BE2C (cell line): ENCODE results near the gene ZNF565.
"Not testable (repeated sequence)": the region's sequence is repeated elsewhere in the genome, so short reads cannot be mapped to it uniquely, and the experiment has no call there.

Experiments
- DNase-seq: peaks from one replicate; pipeline ENCODE4 v3.0.0-alpha.2; 2020
- H3K27me3 ChIP-seq: fragments of 250-450 bp; sonication (Bioruptor Pico); 2 replicates; pipeline ENCODE4 v1.5.1; 2020; ENCODE audit warnings: mild to moderate bottlenecking
- H3K36me3 ChIP-seq: fragments of 250-450 bp; sonication (Bioruptor Pico); 2 replicates; pipeline ENCODE4 v1.5.1; 2020; ENCODE audit warnings: mild to moderate bottlenecking
- H3K4me1 ChIP-seq: fragments of 250-450 bp; sonication (Bioruptor Pico); 2 replicates; pipeline ENCODE4 v1.5.1; 2020
- H3K4me3 ChIP-seq: 2 replicates; pipeline ENCODE4 v1.5.1; 2011; ENCODE audit warnings: low read depth, low read length
- H3K9me3 ChIP-seq: fragments of 250-450 bp; sonication (Bioruptor Pico); 2 replicates; pipeline ENCODE4 v1.5.1; 2020
- TF ChIP-seq, protein P1 (sequence below): IDR thresholded peaks from 2 replicates; pipeline ENCODE4 v1.5.1; 2012; ENCODE audit warnings: mild to moderate bottlenecking, low read depth, low read length

The ZNF565 gene

GRCh38 chr19:36203293-36203692 is 11.2 kb downstream of the ZNF565 start:
- Histone ChIP-seq H3K36me3 (no peaks in the 10 kb centered on the region), H3K9me3 (no peaks in the 10 kb centered on the region), H3K4me3 (no peak overlapping the region), H3K4me1 (no peaks in the 10 kb centered on the region), H3K27me3 (no peaks in the 10 kb centered on the region)
- DNase-seq: no peak
- TF ChIP-seq, protein P1, sequence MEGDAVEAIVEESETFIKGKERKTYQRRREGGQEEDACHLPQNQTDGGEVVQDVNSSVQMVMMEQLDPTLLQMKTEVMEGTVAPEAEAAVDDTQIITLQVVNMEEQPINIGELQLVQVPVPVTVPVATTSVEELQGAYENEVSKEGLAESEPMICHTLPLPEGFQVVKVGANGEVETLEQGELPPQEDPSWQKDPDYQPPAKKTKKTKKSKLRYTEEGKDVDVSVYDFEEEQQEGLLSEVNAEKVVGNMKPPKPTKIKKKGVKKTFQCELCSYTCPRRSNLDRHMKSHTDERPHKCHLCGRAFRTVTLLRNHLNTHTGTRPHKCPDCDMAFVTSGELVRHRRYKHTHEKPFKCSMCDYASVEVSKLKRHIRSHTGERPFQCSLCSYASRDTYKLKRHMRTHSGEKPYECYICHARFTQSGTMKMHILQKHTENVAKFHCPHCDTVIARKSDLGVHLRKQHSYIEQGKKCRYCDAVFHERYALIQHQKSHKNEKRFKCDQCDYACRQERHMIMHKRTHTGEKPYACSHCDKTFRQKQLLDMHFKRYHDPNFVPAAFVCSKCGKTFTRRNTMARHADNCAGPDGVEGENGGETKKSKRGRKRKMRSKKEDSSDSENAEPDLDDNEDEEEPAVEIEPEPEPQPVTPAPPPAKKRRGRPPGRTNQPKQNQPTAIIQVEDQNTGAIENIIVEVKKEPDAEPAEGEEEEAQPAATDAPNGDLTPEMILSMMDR: no peak

GRCh38 chr19:36201684-36202083 is 12.8 kb downstream of the ZNF565 start:
- TF ChIP-seq, protein P1: no peak
- DNase-seq: no peak
- no peaks in the 10 kb centered on the region for H3K4me1 ChIP-seq
- H3K27me3 ChIP-seq: no peaks in the 10 kb centered on the region
- no peaks in the 10 kb centered on the region for H3K36me3 ChIP-seq
- no peak overlapping the region for H3K4me3 ChIP-seq
- H3K9me3 ChIP-seq: no peaks in the 10 kb centered on the region

DNA sequence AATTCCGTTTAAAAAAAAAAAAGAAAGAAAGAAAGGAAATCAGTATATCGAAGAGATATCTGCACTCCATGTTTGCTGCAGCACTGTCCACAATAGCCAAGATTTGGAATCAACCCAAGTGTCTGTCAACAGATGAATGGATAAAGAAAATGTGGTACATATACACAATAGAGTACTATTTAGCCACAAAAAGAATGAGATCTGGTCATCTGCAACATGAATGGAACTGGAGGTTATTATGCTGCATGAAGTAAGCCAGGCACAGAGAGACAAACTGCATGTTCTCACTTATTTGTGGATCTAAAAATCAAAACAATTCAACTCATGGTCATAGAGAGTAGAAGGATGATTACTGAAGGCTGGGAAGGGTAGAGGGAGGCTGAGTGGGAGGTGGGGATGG is 16.3 kb downstream of the ZNF565 start:
- no peaks in the 10 kb centered on the region for H3K36me3 ChIP-seq
- DNase-seq: no peak
- H3K4me3 ChIP-seq: no peak overlapping the region
- no peaks in the 10 kb centered on the region for H3K27me3 ChIP-seq
- no peaks in the 10 kb centered on the region for H3K9me3 ChIP-seq
- H3K4me1 ChIP-seq: no peaks in the 10 kb centered on the region
- TF ChIP-seq, protein P1: no peak

DNA sequence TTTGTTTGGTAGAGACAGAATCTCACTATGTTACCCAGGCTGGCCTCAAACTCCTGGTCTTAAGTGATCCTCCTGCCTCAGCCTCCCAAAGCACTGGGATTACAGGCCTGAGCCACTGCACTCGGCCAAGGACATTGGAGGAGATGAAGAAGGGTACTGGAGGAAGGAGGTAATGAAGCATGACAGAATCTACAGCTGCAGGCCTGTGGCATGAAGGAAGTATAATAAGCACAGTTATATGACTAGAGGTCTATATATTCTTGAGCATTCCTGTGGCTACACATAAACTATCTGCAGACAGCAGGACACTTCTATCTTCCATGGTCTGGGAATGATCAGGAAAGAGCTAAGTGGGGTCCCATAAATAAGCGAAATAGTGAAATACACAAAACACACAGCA is 18.2 kb downstream of the ZNF565 start:
- Histone ChIP-seq H3K9me3 (no peaks in the 10 kb centered on the region), H3K36me3 (no peaks in the 10 kb centered on the region), H3K4me3 (no peak overlapping the region), H3K27me3 (no peaks in the 10 kb centered on the region), H3K4me1 (no peaks in the 10 kb centered on the region)
- TF ChIP-seq, protein P1: no peak
- DNase-seq: no peak

DNA sequence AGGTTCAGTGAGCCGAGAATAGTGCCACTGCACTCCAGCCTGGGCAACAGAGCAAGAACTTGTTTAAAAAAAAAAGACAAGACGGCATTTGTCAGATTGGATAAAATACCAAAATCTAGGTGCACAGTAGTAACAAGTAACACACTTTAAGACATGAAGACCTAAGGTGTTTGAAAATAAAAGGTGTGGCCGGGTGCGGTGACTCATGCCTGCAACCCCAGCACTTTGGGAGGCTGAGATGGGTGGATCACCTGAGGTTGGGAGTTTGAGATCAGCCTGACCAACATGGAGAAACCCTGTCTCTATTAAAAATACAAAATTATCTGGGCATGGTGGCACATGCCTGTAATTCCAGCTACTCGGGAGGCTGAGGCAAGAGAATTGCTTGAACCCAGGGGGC is 27.7 kb downstream of the ZNF565 start:
- not testable (repeated sequence) for H3K36me3 ChIP-seq, H3K4me1 ChIP-seq, H3K27me3 ChIP-seq, H3K4me3 ChIP-seq, DNase-seq, H3K9me3 ChIP-seq

GRCh38 chr19:36183245-36183628 is 31.2 kb downstream of the ZNF565 start:
- no peak for DNase-seq
- Histone ChIP-seq H3K4me3 (no peak overlapping the region), H3K9me3 (no peaks in the 10 kb centered on the region), H3K27me3 (no peaks in the 10 kb centered on the region), H3K4me1 (no peaks in the 10 kb centered on the region), H3K36me3 (peaks cover 3% of the 10 kb centered on the region; the same call in 1 of the 2 replicates)
- TF ChIP-seq, protein P1: no peak
